ENCODE measurements around the gene OMA1. TPM values are rescaled to one million over a fixed set of nuclear protein-coding genes. Genes with fewer than 3 reads are reported as not detected.

OMA1 gene
- total and polyA plus RNA-seq, 2 donors from 2014 or later, result 24.8 to 42.6 TPM

- no peak overlapping the region for H3K4me3 ChIP-seq (ENCODE audit: low read length in 3 of 3)
- DNase-seq (no peak), FAIRE-seq (no peak)
- H3K9ac ChIP-seq (ENCODE audit: low read length in 3 of 3), result no peak overlapping the region
- no peaks in the 10 kb centered on the region for H3K36me3 ChIP-seq (ENCODE audit: control insufficient read depth in 2 of 3, insufficient read depth in 3 of 3, low read length in 3 of 3)
- no peak overlapping the region for H3K27ac ChIP-seq (ENCODE audit: low read depth in 2 of 2, low read length in 2 of 2)
- H3K27me3 ChIP-seq (ENCODE audit: control insufficient read depth, insufficient read depth, low read length), result no peaks in the 10 kb centered on the region
- intact Hi-C loops (cut with DNase I), result no loop called here
- TF ChIP-seq CTCF (IDR thresholded peaks at IDR 0.05; ENCODE audit: borderline replicate concordance, extremely low read depth, insufficient read depth), result no peak
- no peaks in the 10 kb centered on the region for H3K4me1 ChIP-seq (ENCODE audit: control insufficient read depth in 2 of 3, insufficient read depth in 2 of 3, low read depth in 1 of 3, low read length in 3 of 3)
- H3K9me3 ChIP-seq (ENCODE audit: control insufficient read depth in 2 of 3, insufficient read depth in 1 of 3, low read length in 3 of 3), result no peaks in the 10 kb centered on the region
Observed at GRCh38 chr1:58465825-58466629, 80.5 kb downstream of the OMA1 start.

GRCh38 chr1:58465176-58465575 lies 81.3 kb downstream of the OMA1 start:
- Histone ChIP-seq H3K9me3 (ENCODE audit: control insufficient read depth in 2 of 3, insufficient read depth in 1 of 3, low read length in 3 of 3) (no peaks in the 10 kb centered on the region), H3K27ac (ENCODE audit: low read depth in 2 of 2, low read length in 2 of 2) (no peak overlapping the region), H3K9ac (ENCODE audit: low read length in 3 of 3) (no peak overlapping the region), H3K36me3 (ENCODE audit: control insufficient read depth in 2 of 3, insufficient read depth in 3 of 3, low read length in 3 of 3) (no peaks in the 10 kb centered on the region), H3K4me1 (ENCODE audit: control insufficient read depth in 2 of 3, insufficient read depth in 2 of 3, low read depth in 1 of 3, low read length in 3 of 3) (no peaks in the 10 kb centered on the region), H3K4me3 (ENCODE audit: low read length in 3 of 3) (no peak overlapping the region), H3K27me3 (ENCODE audit: control insufficient read depth, insufficient read depth, low read length) (no peaks in the 10 kb centered on the region)
- FAIRE-seq (no peak), DNase-seq (no peak)
- TF ChIP-seq CTCF (IDR thresholded peaks at IDR 0.05; ENCODE audit: borderline replicate concordance, extremely low read depth, insufficient read depth), result no peak
- intact Hi-C loops (cut with DNase I), result no loop called here

GRCh38 chr1:58460469-58460868 lies 86.1 kb downstream of the OMA1 start:
- no peak for FAIRE-seq
- H3K36me3 ChIP-seq (ENCODE audit: control insufficient read depth in 2 of 3, insufficient read depth in 3 of 3, low read length in 3 of 3), result no peaks in the 10 kb centered on the region
- no peak for TF ChIP-seq CTCF (IDR thresholded peaks at IDR 0.05; ENCODE audit: borderline replicate concordance, extremely low read depth, insufficient read depth)
- H3K9ac ChIP-seq (ENCODE audit: low read length in 3 of 3), result no peak overlapping the region
- no peak overlapping the region for H3K27ac ChIP-seq (ENCODE audit: low read depth in 2 of 2, low read length in 2 of 2)
- no peaks in the 10 kb centered on the region for H3K27me3 ChIP-seq (ENCODE audit: control insufficient read depth, insufficient read depth, low read length)
- H3K4me3 ChIP-seq (ENCODE audit: low read length in 3 of 3), result no peak overlapping the region
- peaks cover 0 to 5% (median 0%) of the 10 kb centered on the region in 3 donors for H3K4me1 ChIP-seq (ENCODE audit: control insufficient read depth in 2 of 3, insufficient read depth in 2 of 3, low read depth in 1 of 3, low read length in 3 of 3)
- intact Hi-C loops (cut with DNase I), result no loop called here
- H3K9me3 ChIP-seq (ENCODE audit: control insufficient read depth in 2 of 3, insufficient read depth in 1 of 3, low read length in 3 of 3), result peaks cover 0 to 3% (median 0%) of the 10 kb centered on the region in 3 donors
- peak in 2 of 5 donors; percentile 43 to 55 for DNase-seq

Data from kidney (tissue), 14 donors.